Caco-2 (cell line): ENCODE data around the gene ANTXRL. TPM values are rescaled to one million over a fixed set of nuclear protein-coding genes. Genes with fewer than 3 reads are reported as not detected.

Source experiments
- BruUV-seq: library from RNA; stranded (reverse); fragments of 400-500 nt; replicated peaks from 2 replicates; lab custom pipeline; 2021; lab: Mats Ljungman, UMichigan
- CTCF ChIA-PET: fragments of 300-600 bp; sonication (Branson Sonifier 250); formaldehyde crosslinking; loops from one replicate; lab custom pipeline; 2022; ENCODE audit warnings: antibody characterized with exemption; lab: Charles Lee
- POLR2A ChIA-PET: fragments of 300-600 bp; sonication (Branson Sonifier 250); formaldehyde crosslinking; loops from one replicate; lab custom pipeline; 2022; ENCODE audit warnings: antibody characterized with exemption; lab: Charles Lee
- DNase-seq, 2 experiments: peaks; one replicate each; pipeline versions ENCODE4 v3.0.0 to v3.0.0-alpha.2; 2020 to 2022
- H3K27me3 ChIP-seq: replicated peaks from 2 replicates; pipeline ENCODE4 v1.6.0; 2011; ENCODE audit warnings: low read length; ENCODE audit not compliant: control insufficient read depth, insufficient read depth
- H3K36me3 ChIP-seq: 2 replicates; pipeline ENCODE4 v1.5.1; 2011; ENCODE audit warnings: low read length; ENCODE audit not compliant: control insufficient read depth, insufficient read depth
- H3K4me1 ChIP-seq: fragments of 250-450 bp; sonication (Bioruptor Pico); 2 replicates; pipeline ENCODE4 v1.5.1; 2020; ENCODE audit warnings: mild to moderate bottlenecking
- H3K4me3 ChIP-seq: 2 replicates; pipeline ENCODE4 v1.5.1; 2011; ENCODE audit warnings: low read depth, mild to moderate bottlenecking, control low read depth, low read length
- H3K9me3 ChIP-seq: fragments of 250-450 bp; sonication (Bioruptor Pico); 2 replicates; pipeline ENCODE4 v1.5.1; 2020; ENCODE audit warnings: mild to moderate bottlenecking, moderate library complexity
- H3K27ac Mint-ChIP-seq: one replicate; pipeline ENCODE4 v1.8.0; 2022; ENCODE audit warnings: mixed read lengths; ENCODE audit not compliant: unreplicated experiment
- H3K27me3 Mint-ChIP-seq: one replicate; pipeline ENCODE4 v1.8.0; 2022; ENCODE audit warnings: mixed read lengths; ENCODE audit not compliant: insufficient read depth, unreplicated experiment
- H3K36me3 Mint-ChIP-seq: one replicate; pipeline ENCODE4 v1.8.0; 2022; ENCODE audit warnings: mild to moderate bottlenecking, mixed read lengths; ENCODE audit not compliant: insufficient read depth, unreplicated experiment
- H3K4me1 Mint-ChIP-seq: one replicate; pipeline ENCODE4 v1.8.0; 2022; ENCODE audit warnings: low read depth, mixed read lengths; ENCODE audit not compliant: unreplicated experiment
- H3K4me3 Mint-ChIP-seq: one replicate; pipeline ENCODE4 v1.8.0; 2022; ENCODE audit warnings: mild to moderate bottlenecking, moderate library complexity, mixed read lengths; ENCODE audit not compliant: unreplicated experiment
- H3K9me3 Mint-ChIP-seq: one replicate; pipeline ENCODE4 v1.8.0; 2022; ENCODE audit warnings: mixed read lengths; ENCODE audit not compliant: unreplicated experiment
- CTCF ChIP-seq, 2 experiments: fragments of 200-600 bp in 1 of 2; IDR thresholded peaks; 1 replicate in 1 of 2; 2 replicates in 1 of 2; pipeline versions ENCODE4 v1.5.1 to v1.8.0; 2011 to 2022; ENCODE audit warnings: antibody characterized with exemption in 1 of 2, control low read depth in 1 of 2, inconsistent platforms in 1 of 2, low read depth in 1 of 2, low read length in 1 of 2, mild to moderate bottlenecking in 1 of 2, moderate library complexity in 1 of 2; ENCODE audit not compliant: insufficient read depth in 1 of 2, severe bottlenecking in 1 of 2, unreplicated experiment in 1 of 2
- intact Hi-C: fragments of 100-400 bp; cut with micrococcal nuclease; formaldehyde crosslinking; loops from one replicate; pipeline ENCODE4 v1.10.0; 2022; ENCODE audit not compliant: unreplicated experiment
- total RNA-seq: library from RNA; stranded (reverse); gene quantifications from 2 replicates; pipeline ENCODE4 v1.2.3, GENCODE V29; 2022

The ANTXRL gene
- total RNA-seq, 1 experiment from 2014 or later = not detected

GRCh38 chr10:46326066-46326465 lies 39.3 kb downstream of the ANTXRL start:
- DNase-seq = no peak
- no peak overlapping the region for H3K4me3 Mint-ChIP-seq
- no peak overlapping the region for H3K4me3 ChIP-seq
- no peaks in the 10 kb centered on the region for H3K9me3 Mint-ChIP-seq
- POLR2A ChIA-PET = no interaction called here
- TF ChIP-seq CTCF (IDR thresholded peaks at IDR 0.05; ENCODE audit: insufficient read depth in 1 of 2, low read depth in 1 of 2, low read length in 1 of 2, severe bottlenecking in 1 of 2, unreplicated experiment in 1 of 2) = no peak
- no peaks in the 10 kb centered on the region for H3K27me3 Mint-ChIP-seq
- intact Hi-C loops = loop anchor here (5.0 kb wide), 1 partner anchor 99 kb away; no protein-coding TSS in a partner anchor
- H3K36me3 ChIP-seq = no peaks in the 10 kb centered on the region
- H3K27me3 ChIP-seq = no peaks in the 10 kb centered on the region
- no TSS peak for BruUV-seq
- H3K36me3 Mint-ChIP-seq = no peaks in the 10 kb centered on the region
- H3K4me1 ChIP-seq = no peaks in the 10 kb centered on the region
- no peaks in the 10 kb centered on the region for H3K9me3 ChIP-seq
- CTCF ChIA-PET = no interaction called here
- H3K27ac Mint-ChIP-seq = no peak overlapping the region
- H3K4me1 Mint-ChIP-seq = no peaks in the 10 kb centered on the region

- Mint-ChIP-seq H3K9me3 (no peaks in the 10 kb centered on the region), H3K27me3 (no peaks in the 10 kb centered on the region), H3K36me3 (no peaks in the 10 kb centered on the region), H3K27ac (peak overlapping the region; percentile 42), H3K4me1 (no peaks in the 10 kb centered on the region), H3K4me3 (no peak overlapping the region)
- TF ChIP-seq CTCF (IDR thresholded peaks at IDR 0.05; ENCODE audit: insufficient read depth in 1 of 2, low read depth in 1 of 2, low read length in 1 of 2, severe bottlenecking in 1 of 2, unreplicated experiment in 1 of 2) = no peak
- H3K4me3 ChIP-seq = no peak overlapping the region
- no TSS peak for BruUV-seq
- intact Hi-C loops = loop anchor here (5.0 kb wide), 1 partner anchor 100 kb away; no protein-coding TSS in a partner anchor
- no peaks in the 10 kb centered on the region for H3K27me3 ChIP-seq
- CTCF ChIA-PET = no interaction called here
- no peaks in the 10 kb centered on the region for H3K36me3 ChIP-seq
- DNase-seq = no peak
- POLR2A ChIA-PET = no interaction called here
- H3K4me1 ChIP-seq = no peaks in the 10 kb centered on the region
- no peaks in the 10 kb centered on the region for H3K9me3 ChIP-seq
Observed at GRCh38 chr10:46326971-46327370, 40.2 kb downstream of the ANTXRL start.

GRCh38 chr10:46327685-46328084 lies 40.9 kb downstream of the ANTXRL start:
- no peaks in the 10 kb centered on the region for H3K27me3 Mint-ChIP-seq
- Histone ChIP-seq H3K36me3 (no peaks in the 10 kb centered on the region), H3K4me3 (no peak overlapping the region), H3K4me1 (no peaks in the 10 kb centered on the region), H3K9me3 (no peaks in the 10 kb centered on the region), H3K27me3 (no peaks in the 10 kb centered on the region)
- ChIA-PET CTCF (interaction anchor here (0.7 kb wide), 1 partner anchor 1074 kb away, joined by 4 read pairs; no protein-coding TSS in a partner anchor), POLR2A (no interaction called here)
- H3K4me1 Mint-ChIP-seq = no peaks in the 10 kb centered on the region
- intact Hi-C loops = loop anchor here (5.0 kb wide), 1 partner anchor 100 kb away; no protein-coding TSS in a partner anchor
- DNase-seq = no peak
- no peaks in the 10 kb centered on the region for H3K36me3 Mint-ChIP-seq
- no peaks in the 10 kb centered on the region for H3K9me3 Mint-ChIP-seq
- no peak overlapping the region for H3K27ac Mint-ChIP-seq
- no peak overlapping the region for H3K4me3 Mint-ChIP-seq
- no peak for TF ChIP-seq CTCF (IDR thresholded peaks at IDR 0.05; ENCODE audit: insufficient read depth in 1 of 2, low read depth in 1 of 2, low read length in 1 of 2, severe bottlenecking in 1 of 2, unreplicated experiment in 1 of 2)
- no TSS peak for BruUV-seq
